GM18498 (cell line): ENCODE measurements around the gene MARCKSL1.
"Not testable (repeated sequence)": the region's sequence is repeated elsewhere in the genome, so short reads cannot be mapped to it uniquely, and the experiment has no call there.

Source experiments
- ATAC-seq: cut with Tn5 transposase; IDR thresholded peaks from one replicate; pipeline ENCODE4 v1.9.1; 2021; ENCODE audit warnings: mild to moderate bottlenecking, moderate library complexity; ENCODE audit not compliant: unreplicated experiment

Gene MARCKSL1, protein sequence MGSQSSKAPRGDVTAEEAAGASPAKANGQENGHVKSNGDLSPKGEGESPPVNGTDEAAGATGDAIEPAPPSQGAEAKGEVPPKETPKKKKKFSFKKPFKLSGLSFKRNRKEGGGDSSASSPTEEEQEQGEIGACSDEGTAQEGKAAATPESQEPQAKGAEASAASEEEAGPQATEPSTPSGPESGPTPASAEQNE

DNA sequence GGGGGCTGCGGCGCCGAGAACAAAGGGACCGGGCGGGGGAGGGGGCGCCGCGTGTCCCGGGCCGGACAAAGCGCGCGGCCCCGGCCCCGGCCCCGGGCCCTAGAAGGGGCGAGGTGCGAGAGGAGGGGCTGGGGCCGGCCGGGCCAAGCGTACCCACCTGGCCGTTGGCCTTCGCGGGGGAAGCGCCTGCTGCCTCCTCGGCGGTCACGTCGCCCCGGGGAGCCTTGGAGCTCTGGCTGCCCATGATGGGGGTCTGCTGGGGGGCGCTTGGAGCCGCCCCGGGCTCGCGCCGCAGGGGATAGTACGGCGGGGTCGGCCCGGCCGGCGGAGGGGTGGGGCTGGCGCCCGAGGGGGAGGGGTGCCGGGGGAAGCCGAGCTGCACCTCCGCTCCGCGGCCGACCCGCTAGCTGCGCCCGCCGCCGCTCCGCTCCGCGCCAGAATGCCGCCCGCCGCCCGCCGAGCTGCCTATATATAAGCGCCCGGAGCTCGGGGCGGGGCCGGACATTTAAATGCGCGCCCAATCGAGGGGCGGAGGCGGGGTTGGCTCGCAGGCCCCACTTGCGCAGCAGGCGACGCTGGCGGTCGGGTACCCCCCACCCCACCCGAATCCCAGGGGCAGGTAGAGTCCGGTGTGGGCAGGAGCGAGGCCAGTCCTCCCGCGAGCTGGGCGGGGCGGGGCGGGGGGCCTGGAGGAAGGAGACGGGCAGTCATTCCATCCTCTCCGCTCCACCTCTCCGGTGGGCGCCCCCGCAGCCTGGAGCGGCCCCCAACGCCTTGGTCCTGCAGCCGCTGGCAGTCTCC lies at the start of gene MARCKSL1:
TSS of gene MARCKSL1 (minus strand) at position 444 of the 801 bp plus-strand sequence. CDS start at position 244, 200 bp downstream.
- peak; percentile 53 for ATAC-seq

DNA sequence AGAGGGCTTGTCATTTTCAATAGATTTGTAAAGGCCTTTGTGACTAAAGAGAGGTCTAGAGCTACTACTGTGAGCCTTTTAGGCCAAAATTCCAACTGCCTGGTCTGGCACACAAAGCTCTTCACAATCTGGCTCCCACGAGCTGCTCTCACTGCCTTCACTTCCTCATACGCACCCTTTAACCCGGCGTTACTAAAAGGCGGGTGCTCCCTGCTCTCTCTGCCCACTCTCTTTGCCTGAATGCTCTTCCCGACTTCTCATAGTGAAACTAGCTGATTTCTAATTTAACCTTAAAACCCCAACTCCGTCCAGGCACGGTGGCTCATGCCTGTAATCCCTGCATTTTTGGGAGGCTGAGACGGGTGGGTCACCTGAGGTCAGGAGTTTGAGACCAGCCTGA lies 44.0 kb upstream of the MARCKSL1 start:
- no peak for ATAC-seq

DNA sequence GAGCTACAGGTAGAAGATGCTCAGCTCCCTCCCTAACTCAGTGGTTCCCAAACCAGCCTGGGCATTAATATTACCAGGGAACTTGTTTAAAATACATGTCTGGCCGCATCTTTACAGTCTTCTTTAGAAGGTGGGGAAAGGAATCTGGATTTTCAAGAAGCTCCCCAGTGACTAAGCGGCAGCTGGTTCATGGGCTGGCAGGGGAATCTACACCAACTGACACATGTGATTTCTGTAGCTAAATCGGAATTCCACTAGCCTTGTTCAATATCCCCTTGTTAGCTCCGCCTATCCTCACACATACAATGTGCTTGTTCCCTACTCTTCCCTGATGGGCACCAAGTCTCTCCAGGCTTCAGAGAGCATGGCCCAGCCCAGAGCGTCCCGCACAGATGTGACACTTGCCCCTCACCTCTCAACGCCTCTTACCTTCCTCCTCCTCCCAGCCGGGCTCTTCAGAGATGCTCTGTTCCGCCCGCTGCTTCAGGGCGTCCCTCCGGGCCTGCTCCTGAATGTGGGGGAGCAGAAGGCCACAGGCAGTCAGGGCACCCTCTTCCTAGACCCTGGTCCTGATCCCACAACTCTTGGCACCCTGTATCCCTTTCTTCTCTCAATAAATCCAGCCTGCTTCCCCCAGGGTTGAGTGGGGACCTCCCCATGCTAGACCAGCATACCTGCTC lies 41.6 kb upstream of the MARCKSL1 start:
- ATAC-seq, result no peak

DNA sequence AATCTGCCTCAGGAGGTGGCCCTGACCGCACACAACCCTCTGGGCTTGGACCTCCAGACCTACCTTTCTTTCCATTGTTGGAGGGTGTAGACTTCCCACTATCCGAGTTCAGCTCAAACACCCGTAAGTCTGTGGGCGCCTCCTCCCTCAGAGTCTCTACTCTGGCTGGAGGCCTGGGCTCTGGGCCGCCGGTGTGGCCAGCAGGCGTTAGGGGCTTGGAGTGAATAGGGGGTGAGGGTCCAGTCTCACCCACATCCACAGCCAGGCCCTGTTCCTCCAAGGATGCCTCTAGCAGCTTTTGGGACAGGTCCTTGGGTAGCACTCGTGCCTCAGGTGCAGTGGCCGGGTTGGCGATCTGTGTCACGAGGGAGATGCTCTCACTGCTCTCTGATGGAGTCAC lies 40.2 kb upstream of the MARCKSL1 start:
- no peak for ATAC-seq

DNA sequence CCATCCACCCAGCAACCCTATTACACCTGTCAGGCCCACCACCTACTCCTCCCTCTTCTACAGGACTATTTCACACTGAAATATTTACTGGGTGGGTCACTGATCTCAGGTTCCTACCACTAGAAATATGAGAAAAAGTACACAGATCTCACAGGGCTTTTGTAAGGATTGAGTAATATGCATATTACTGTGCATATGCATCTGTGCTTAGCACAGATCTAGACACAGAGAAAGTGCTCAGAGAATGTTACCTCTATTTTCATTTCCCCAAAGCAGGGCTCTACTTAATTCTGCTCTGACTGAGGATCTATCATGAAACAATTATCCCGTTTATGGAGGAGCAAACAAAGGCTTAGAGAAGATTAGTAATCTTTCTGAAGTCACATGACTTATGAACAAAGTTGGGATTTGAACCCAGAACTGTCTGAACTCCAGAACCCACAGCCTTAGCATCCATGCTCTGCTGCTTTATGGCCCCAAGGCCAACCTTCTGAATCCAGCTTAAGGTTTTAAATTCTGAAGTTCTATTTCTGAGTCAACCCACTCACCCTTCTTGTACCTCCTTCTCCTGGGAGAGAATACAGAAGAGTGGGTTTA lies 38.1 kb upstream of the MARCKSL1 start:
- ATAC-seq, result no peak

DNA sequence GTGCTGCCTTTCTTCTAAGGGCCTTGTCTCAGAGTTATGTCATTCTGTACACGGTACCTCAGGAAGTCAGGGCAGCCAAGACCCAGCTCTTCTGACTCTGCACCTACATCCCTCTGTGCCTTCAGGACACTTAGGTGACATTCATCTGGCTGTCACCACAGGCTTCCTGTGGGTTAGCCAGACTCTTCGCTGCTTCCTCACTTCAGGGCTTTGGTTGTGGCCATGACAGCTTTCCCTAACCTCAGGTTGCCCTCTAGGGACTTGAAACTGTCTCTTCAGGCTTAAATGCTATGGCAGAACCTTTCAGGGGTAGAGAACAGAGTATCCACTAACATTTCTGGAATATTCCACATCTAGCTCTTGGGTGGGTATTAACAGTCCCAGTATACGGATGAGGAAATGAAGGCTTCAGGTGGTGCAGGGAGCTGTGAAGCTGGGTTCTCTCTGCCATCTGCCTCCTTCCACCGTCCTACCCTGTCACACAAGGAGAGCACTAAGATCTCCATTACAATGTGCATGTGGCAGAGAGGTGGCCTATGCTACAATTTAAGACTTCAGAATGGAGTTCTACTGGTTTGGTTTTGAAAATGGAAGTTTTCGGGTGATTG lies 36.2 kb upstream of the MARCKSL1 start:
- no peak for ATAC-seq

DNA sequence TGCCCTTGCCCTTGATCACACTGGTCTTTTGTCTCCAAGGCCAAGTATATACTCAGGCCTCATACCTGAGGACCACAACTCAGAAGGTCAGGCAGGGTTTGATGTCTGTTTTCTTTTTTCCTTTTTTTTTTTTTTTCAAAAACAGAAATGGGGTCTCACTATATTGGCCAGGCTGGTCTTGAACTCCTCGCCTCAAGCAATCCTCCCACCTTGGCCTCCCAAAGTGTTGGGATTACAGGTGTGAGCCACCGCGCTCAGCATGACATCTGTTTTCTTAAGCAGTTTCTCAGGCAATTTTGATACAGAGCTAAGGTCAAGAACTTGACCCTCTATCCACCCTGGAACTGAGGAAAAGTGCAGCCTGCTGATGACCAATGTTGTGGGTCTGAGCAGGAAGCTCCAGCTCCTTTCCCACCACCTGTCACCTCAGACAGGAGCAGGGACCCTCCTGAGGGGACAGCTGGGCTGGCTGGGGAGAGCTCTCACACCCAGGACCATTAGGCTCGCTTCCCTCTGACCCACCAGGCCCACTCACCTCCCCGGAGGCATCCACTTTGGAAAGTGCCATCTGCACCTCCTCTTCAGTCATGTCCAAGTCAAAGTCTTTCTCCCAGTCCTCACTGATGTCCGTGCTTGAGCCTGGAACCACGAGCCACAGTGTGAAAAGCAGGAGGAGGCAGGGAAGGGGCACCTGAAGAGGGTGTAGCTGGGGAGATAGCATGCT lies 32.0 kb upstream of the MARCKSL1 start:
- no peak for ATAC-seq

DNA sequence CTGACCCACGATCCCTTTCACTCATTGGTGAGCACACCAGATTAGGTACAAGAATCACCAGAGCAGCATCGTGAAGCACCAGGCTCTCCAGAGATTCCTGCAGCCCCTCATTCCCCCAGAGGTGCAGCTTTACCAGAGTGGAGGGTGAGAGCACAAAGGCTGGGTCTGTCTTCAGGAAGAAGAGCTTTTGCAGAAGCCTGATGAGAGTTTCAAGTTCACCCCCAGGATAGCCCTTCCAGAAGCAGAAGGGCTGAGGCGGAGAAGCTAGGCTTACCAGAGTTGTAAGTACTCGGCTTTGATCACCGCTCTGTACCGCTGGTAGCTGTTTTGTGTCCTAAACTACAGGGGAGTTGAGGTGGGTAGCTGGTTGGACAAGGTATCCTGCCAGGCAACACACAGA lies 29.4 kb upstream of the MARCKSL1 start:
- no peak for ATAC-seq

DNA sequence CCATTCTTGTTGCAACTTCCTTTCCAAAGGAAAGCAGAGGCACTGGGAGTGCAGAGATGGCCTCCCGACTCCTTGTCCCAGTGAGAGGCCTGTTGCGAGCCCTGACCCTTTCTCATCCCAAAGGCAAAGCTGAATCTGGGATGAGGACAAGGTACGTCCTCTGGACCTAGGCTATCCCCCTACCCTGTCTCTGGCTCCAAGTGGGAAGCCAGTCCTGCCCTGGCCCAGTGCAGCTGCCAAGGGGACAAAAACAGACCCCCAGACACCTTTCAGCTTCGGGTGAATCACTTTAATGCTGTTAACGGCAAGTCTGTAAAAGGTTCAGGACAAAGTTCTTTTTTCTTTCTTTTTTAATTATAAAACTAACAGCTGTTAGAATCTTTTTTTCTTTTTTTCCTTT lies 28.8 kb upstream of the MARCKSL1 start:
- no peak for ATAC-seq

DNA sequence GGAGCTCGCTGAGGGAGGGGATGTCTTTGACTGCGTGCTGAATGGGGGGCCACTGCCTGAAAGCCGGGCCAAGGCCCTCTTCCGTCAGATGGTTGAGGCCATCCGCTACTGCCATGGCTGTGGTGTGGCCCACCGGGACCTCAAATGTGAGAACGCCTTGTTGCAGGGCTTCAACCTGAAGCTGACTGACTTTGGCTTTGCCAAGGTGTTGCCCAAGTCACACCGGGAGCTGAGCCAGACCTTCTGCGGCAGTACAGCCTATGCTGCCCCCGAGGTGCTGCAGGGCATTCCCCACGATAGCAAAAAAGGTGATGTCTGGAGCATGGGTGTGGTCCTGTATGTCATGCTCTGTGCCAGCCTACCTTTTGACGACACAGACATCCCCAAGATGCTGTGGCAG lies 27.7 kb upstream of the MARCKSL1 start:
- ATAC-seq, result no peak

DNA sequence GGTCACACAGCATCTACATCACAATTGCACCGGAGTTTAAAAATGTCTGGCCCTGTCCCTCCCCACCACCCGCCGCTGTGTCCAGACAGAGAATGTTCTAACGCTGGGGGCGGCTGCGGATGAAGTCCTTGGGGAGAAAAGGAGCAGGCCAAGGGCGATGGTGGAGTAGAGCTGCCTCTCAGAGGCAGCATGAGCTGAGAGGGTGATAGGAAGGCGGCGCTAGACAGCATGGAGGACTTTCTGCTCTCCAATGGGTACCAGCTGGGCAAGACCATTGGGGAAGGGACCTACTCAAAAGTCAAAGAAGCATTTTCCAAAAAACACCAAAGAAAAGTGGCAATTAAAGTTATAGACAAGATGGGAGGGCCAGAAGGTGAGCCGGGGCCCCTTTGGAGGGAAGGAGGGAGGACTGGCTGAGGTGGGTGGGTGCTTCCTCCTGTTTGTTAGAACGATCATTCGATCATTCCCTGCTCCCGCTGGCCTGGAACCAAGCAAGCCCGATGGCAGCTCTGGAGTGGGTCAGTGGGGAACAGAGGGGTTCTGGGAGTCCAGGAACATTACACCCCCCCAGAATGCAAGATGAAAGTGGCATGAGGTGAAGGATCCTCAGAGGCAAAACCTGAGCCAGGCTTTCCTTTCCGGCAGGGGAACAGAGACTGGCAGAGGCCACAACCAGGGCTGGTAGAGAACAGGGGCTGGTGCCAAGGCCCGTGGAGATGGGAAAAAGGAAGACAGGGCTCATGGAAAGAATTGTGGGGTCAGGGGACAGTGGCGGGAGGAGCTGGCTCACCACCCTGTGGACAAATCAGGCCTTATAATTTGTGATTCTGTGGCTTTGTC lies 26.7 kb upstream of the MARCKSL1 start, which contains the start of the genes FAM229A and TSSK3:
TSS of gene FAM229A (minus strand) at position 12 of the 840 bp plus-strand sequence. CDS start 394 bp downstream, outside the sequence.
TSS of gene TSSK3 (plus strand) at position 66 of the 840 bp plus-strand sequence. CDS start at position 229, 163 bp downstream.
- no peak for ATAC-seq

DNA sequence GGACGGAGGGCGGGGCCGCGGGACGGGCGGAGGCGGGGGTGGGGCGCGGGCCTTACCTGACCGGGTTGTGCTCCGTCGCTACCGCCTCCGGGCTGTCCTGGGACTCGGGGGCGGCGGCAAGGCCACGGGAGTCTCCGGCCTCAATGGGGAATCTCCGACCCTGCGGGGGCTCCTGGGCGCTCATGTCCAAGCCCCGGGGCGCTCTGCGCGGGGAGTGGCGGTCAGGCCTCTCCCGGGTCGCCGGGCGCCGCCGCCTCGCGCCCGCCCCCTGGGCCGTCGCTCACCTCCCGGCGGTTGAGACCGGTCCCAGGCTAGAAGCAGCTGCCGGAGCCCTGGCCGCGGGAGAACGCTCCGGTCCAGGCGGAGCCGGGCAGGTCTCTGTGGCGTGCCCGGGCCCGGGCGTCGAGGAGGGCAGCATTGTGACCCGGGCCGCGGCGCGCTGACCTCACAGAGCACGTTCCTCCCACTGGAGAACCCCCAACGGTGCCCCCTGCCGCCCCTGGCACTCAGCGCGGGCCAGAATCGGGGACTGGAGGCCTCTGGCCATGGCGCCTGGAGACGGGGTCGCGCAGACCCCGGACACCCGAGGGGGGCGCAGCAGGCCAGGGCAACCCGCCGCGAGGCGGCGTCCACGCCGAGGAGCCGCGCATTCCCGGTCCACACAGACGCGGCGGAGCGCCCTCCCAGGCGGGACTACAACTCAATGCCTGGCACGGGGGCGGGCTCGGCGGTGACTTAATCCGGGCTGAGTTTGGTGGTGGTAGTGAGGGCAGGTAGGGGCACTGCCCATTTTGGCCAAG lies 25.8 kb upstream of the MARCKSL1 start:
- no peak for ATAC-seq

DNA sequence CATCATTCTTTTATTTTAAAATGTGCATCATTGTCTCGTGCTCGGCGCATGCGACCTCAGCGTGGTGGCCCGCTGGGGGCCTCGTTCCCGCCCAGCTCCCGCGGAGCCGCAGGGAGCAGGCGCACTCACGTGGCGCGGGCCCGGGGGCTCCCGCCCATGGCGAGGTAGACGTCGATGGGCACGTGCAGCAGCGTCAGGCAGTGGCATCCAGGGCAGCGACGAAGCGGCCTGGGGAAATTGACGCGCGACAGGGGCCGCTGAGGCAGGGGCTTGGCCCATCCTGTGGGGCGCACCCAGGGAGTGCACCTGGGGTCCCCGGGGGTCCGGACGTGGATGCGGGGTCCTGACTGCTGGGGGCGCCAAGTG lies 25.3 kb upstream of the MARCKSL1 start:
- no peak for ATAC-seq

DNA sequence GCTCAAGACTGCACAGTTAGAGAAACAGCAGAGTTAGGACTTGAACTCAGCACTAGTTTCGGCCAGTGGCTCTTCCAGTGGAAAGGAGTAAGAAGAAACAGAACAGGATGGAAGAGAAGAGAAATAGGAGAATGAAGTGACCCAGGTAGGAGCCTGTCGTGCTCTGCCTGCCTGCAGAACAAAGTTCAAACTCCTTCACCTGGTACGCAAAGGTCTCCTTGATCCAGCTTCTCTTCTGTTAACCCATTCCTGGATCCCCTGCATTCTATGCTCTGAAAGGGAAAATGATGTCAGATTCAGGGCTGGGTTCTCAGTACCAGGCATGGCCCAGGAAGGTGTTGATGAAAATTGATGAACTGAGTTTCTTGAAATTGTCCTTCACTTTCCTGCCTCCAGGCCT lies 22.4 kb upstream of the MARCKSL1 start:
- no peak for ATAC-seq

DNA sequence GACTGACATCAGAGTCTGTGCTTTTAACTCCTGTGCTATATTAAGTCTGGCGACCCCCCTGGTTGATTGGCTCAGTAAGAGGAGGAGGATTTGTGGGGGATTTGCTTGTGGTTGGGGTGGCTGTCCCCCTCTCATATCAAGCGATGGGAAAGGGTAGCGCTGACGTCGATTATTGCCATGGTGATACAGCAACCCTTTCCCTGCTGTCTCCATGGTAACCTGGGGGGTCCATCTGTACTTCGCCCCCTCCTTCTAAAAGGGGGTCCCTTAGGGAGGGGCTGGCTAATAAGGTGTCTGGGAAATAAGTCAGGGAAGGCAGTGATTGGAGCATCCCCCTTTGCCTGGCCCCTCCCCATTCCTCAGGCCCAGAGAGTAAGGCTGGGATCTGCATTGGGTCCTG lies 21.6 kb upstream of the MARCKSL1 start:
- ATAC-seq, result no peak

DNA sequence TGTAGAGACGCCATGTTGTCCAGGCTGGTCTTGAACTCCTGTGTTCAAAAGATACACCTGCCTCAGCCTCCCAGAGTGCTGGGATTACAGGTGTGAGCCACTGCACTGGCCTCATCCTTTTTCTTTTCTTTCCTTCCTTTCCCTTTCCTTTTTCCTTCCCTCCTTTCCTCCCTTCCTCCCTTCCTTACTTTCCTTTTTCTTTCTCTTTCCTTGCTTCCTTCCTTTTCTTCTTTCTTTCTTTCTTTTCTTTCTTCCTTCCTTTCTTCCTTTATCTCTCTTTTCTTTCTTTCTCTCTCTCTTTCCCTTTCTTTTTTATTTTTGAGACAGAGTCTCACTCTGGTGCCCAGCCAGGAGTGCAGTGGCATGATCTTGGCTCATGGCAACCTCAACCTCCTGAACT lies 20.4 kb upstream of the MARCKSL1 start:
- ATAC-seq, result no peak

DNA sequence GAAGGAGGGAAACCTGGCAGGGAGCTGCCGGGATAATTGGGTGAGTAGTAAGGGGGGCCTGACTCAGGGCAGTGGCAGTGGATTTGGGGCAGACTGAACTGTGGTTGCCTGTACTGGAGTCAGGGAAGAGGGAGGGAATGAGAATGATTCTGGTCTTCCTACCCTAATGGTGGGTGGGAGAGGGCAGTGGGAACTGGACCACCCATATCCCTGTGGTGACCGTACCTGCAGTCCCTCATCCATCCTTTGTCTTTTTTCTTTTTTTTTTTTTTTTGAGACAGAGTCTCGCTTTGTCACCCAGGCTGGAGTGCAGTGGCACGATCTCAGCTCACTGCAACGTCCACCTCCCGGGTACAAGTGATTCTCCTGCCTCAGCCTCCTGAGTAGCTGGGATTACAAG lies 19.7 kb upstream of the MARCKSL1 start:
- not testable (repeated sequence) for ATAC-seq

DNA sequence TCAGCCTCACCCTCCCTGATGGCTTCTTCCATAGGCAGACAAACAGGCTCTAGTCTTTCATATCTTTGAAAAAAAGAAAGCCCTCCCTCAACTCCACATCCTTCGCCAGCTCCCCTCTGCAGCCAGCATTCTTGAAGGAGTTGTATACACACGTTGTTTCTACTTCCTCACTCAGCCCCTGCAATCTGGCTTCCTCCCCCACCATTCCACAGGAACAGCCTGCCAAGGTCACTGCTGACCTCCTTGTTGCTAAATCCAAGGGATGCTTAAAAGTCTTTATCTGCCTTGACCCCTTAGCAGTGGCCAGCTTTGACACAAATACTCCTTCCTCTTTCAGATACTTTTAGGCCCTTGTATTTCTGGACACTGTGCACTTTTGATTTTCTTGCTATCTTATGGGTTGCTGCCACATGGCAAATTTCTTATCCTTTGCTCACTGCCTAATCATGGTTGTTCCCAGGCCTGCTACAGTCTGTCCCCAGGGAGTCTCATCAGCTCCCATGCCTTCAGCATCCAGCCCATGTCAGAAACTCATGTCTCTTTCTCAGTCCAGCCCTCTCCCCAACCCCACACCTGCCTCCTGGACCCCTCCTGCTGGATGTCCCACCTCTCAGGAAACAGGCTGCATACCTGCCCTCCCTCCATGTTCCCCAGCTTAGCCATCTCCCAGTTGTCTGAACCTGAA lies 18.0 kb upstream of the MARCKSL1 start:
- no peak for ATAC-seq
